GM21723 (cell line): ENCODE measurements around the gene PCLAF.
"Not testable (repeated sequence)": the region's sequence is repeated elsewhere in the genome, so short reads cannot be mapped to it uniquely, and the experiment has no call there.

Source experiments
- ATAC-seq: cut with Tn5 transposase; IDR thresholded peaks from one replicate; pipeline ENCODE4 v1.9.1; 2021; ENCODE audit warnings: mild to moderate bottlenecking, moderate library complexity; ENCODE audit not compliant: unreplicated experiment

The PCLAF gene

DNA sequence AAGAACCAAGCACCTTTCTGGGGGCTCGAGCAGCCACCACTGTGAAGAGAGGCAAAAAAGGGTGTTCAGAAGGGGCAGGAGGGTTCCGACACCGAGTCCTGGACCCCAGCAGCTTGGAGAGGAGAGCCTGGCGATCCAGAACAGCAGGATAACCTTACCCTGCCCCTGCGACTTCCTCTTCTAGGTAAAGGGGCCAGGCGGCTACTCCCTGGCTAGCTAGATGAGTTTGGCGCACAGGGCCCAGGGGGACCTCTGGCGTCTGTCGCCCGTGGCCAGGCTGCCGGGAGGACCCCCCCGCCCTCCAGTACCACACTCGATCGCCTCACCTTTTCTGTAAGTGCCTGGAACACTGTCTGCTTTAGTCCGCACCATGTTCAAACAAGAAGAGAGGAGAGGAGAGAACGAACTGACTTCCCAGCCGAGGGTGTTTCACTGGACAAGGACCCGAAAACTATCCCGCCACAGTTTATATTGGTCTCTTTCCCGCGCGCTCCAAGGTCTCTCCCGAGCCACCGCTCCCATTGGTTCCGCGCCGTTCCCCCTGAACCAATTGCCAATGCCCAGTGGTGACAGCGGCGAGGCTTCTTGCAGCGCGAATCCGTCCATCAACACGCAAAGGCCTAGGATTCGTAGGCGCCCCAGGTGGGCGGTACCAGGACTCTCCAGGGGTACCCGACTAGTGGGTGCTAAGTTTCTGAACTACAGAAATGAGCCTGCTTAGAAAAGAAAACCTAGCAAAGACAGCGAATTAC, at the start of gene PCLAF:
TSS of gene PCLAF (minus strand) at position 442 of the 752 bp plus-strand sequence. CDS start at position 372, 70 bp downstream.
- peak; percentile 95 for ATAC-seq

DNA sequence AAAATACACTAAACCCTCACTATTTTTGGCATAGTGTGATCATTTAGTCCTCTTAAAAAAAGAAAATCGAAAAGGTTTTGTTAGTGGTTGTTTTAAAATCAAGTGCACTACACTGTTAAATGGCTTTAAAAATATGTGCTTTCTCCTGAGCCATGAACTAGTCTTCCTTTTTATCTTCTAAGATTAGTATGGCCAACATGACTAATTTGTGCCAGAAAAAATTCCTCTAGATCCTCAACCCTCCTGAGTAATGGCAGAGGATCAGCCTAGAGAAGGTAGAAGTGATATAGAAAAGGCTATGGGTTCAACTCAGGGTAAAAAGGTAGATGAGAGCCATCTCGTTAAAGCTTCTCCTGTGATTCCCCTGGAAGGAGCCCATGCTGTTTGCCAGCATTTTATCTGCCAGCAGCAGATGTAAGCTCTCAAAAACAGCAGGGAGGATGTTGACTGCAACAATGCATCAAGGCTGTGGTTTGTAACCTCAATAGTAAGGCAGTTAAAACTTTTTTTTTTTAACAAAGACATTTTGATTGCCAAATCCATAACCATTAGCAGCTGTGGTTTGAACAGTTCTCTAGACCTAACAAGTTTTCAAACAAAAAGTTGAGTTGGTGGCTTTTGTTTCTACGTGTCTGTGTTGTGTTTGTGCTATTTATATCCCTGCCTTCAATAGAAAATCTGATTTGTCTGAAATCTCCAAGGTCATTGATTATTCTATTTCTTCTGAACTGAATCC, 48.9 kb upstream of the PCLAF start:
- ATAC-seq = no peak

DNA sequence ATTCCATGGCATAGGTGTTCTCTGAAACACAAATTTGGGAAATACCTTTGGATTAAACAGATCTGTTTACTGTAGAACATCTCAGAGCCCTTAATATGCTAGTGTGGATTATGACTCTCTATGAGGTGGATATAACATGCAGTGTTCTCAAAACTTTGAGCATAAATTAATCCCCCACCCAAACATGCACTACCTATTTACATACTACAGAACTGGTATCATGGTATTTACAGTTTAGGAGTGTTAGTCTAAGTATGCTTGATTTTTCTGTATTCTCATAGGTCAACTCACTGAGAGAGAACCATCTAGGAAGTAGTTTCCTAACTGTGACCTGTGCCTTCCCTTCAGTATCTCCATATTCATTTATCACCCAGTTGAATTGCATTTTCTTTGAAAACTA, 48.2 kb upstream of the PCLAF start:
- no peak for ATAC-seq

DNA sequence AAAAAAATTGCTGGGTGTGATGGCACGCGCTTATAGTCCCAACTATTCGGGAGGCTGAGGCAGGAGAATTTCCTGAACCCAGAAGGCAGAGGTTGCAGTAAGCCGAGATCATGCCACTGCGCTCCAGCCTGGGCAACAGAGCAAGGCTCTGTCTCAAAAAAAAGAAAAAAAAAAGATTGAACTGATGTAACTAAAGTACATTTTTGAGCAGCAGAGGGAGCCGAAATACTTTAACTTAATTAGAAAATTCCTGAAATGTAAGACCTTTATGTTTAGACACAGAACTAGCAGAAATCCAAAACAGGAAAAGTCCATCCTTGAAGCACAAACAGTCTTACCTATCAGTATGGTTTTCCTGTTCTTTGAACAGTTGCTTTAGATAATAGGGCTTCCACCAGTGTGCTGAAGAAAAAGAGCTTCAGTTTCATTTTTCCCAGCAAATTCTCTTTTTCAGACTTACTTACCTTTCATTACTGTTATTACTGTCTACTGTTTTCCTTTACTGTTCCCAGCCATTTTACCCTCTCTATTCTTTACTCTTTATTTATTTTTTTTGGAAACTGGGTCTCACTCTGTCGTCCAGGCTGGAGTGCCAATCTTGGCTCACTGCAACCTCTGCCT, 45.7 kb upstream of the PCLAF start:
- ATAC-seq = no peak

- ATAC-seq = no peak
Observed at GRCh38 chr15:64425221-64425620, 44.0 kb upstream of the PCLAF start.

- no peak for ATAC-seq
Observed at GRCh38 chr15:64423970-64424369, 42.7 kb upstream of the PCLAF start.

GRCh38 chr15:64422697-64423096, 41.5 kb upstream of the PCLAF start:
- no peak for ATAC-seq

GRCh38 chr15:64412216-64412615, 31.0 kb upstream of the PCLAF start:
- ATAC-seq = no peak

DNA sequence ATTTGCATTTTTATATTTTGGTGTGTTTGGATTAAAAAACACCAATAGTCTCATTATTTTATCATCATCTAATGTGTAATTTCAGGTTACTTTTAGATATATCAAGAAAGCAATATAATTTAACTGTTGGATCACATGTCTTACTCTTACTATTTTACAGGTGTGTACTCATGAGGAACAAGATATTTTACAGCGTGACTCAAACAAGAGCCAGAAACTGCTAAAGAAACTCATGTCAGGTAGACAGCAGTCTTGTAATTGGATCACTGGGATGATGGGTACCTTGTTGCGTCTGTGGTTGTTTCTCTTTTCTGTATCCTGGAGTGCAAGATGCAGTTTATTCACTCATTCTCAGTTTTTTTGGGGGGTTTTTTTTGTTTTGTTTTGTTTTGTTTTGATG, 19.3 kb upstream of the PCLAF start:
- ATAC-seq = no peak

GRCh38 chr15:64398575-64398974, 17.3 kb upstream of the PCLAF start:
- no peak for ATAC-seq

GRCh38 chr15:64396789-64397188, 15.5 kb upstream of the PCLAF start:
- ATAC-seq = no peak

DNA sequence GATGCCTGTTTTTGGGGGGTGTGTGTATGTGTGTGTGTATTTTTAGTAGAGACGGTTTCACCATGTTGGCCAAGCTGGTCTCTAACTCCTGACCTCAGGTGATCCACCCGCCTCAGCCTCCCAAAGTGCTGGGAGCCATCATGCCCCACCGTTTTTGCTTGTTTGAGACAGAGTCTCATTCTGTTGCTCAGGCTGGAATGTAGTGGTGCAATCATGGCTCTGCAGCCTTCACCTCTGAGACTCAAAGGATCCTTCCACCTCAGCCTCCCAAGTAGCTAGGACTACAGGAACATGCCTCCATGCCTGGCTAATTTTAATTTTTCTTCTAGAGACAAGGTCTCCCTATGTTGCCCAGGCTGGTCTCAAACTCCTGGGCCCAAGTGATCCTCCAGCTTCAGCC, 11.2 kb upstream of the PCLAF start:
- not testable (repeated sequence) for ATAC-seq

- no peak for ATAC-seq
Observed at GRCh38 chr15:64389036-64389435, 7.8 kb upstream of the PCLAF start.

- ATAC-seq = peak; percentile 96
Observed at GRCh38 chr15:64387562-64388168, 6.4 kb upstream of the PCLAF start, which contains the start of gene TRIP4. TRIP4 (plus strand) TSS chr15:64387836; CDS start chr15:64387864, 28 bp downstream.

DNA sequence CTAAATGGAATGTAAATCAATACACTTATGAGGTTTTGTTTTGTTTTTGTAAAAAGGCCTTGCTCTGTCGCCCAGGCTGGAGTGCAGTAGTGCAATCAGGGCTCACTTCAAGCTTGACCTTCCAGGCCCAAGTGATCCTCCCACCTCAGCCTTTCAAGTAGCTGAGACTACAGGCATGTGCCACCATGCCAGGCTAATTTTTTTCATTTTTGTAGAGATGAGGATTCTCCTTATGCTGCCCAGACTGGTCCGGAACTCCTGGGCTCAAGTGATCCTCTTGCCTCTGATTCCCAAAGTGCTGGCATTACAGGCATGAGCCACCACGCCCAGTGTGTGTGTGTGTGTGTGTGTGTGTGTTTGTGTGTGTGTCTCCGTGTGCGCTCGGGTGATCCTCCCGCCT, 5.0 kb upstream of the PCLAF start:
- ATAC-seq = no peak

GRCh38 chr15:64383760-64384159, 2.5 kb upstream of the PCLAF start:
- ATAC-seq = no peak

DNA sequence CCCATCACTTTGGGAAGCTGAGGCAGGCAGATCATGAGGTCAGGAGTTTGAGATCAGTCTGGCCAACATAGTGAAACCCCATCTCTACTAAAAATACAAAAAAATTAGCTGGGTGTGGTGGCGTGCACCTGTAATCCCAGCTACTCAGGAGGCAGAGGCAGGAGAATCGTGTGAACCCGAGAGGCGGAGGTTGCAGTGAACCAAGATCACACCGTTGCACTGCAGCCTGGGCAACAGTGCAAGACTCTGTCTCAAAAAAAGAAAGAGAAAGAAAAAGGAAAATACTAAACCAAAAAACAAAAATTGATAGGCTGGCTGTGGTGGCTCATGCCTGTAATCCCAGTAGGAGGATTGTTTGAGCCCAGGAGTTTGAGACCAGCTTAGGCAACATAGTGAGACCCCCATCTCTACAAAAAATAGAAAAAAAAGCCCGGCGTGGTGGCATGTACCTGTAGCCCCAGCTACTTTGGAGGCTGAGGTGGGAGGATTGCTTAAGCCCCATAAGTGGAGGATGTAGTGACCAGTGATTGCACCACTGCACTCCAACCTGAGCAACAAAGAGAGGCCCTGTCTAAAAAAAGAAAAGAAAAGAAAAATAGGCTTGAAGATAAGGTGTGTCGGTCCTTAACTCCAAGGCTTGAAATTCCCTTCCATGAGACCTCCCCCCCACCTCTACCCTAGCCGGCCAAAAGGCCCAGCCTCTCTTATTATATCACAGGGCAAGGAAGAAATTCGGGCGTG, 941 bp downstream of the PCLAF start:
- not testable (repeated sequence) for ATAC-seq

GRCh38 chr15:64379216-64379960, 1.9 kb downstream of the PCLAF start:
- no peak for ATAC-seq

- no peak for ATAC-seq
Observed at GRCh38 chr15:64373360-64373759, 7.9 kb downstream of the PCLAF start.

DNA sequence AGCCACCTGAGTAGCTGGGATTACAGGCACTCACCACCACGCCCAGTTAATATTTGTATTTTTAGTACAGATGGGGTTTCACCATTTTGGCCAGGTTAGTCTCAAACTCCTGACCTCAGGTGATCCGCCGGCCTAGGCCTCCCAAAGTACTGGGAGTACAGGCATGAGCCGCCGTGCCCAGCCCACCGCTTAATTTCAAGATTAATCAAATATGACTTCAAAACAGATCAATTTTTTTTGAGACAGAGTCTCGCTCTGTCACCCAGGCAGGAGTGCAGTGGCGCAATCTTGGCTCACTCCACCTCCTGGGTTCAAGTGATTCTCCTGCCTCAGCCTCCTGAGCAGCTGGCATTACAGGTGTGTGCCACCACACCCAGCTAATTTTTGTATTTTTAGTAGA, 9.9 kb downstream of the PCLAF start:
- ATAC-seq = not testable (repeated sequence)
